Neural cell (in vitro differentiated cells): ENCODE measurements around the gene TTC1.

Experiments
- EP300 ChIP-seq: fragments of 450-650 bp; conservative IDR thresholded peaks from 2 replicates; pipeline ENCODE4 v1.6.1; 2014; ENCODE audit warnings: antibody characterized with exemption, mild to moderate bottlenecking, moderate library complexity; ENCODE audit not compliant: poor library complexity, severe bottlenecking
- POLR2AphosphoS5 ChIP-seq: IDR thresholded peaks from 2 replicates; pipeline ENCODE4 v1.6.1; 2012
- RAD21 ChIP-seq: fragments of 450-650 bp; conservative IDR thresholded peaks from 2 replicates; pipeline ENCODE4 v1.6.1; 2014; ENCODE audit warnings: antibody characterized with exemption, mild to moderate bottlenecking, moderate library complexity
- REST ChIP-seq: IDR thresholded peaks from 2 replicates; pipeline ENCODE4 v1.6.1; 2012; ENCODE audit warnings: borderline replicate concordance
- SMC3 ChIP-seq: fragments of 450-650 bp; conservative IDR thresholded peaks from 2 replicates; pipeline ENCODE4 v1.6.1; 2014; ENCODE audit warnings: antibody characterized with exemption, mild to moderate bottlenecking, moderate library complexity; ENCODE audit not compliant: poor library complexity
- TAF1 ChIP-seq: IDR thresholded peaks from 2 replicates; pipeline ENCODE4 v1.6.1; 2012; ENCODE audit warnings: low read depth
- TF ChIP-seq, protein P1 (sequence below): fragments of 450-650 bp; IDR thresholded peaks from 2 replicates; pipeline ENCODE4 v1.5.1; 2014; ENCODE audit warnings: antibody characterized with exemption, mild to moderate bottlenecking, moderate library complexity; ENCODE audit not compliant: poor library complexity, severe bottlenecking

GRCh38 chr5:160071916-160072315 lies 63.0 kb downstream of the TTC1 start:
- TF ChIP-seq TAF1 (no peak), POLR2AphosphoS5 (no peak), EP300 (no peak), SMC3 (no peak), REST (no peak), RAD21 (no peak)
- TF ChIP-seq, protein P1, sequence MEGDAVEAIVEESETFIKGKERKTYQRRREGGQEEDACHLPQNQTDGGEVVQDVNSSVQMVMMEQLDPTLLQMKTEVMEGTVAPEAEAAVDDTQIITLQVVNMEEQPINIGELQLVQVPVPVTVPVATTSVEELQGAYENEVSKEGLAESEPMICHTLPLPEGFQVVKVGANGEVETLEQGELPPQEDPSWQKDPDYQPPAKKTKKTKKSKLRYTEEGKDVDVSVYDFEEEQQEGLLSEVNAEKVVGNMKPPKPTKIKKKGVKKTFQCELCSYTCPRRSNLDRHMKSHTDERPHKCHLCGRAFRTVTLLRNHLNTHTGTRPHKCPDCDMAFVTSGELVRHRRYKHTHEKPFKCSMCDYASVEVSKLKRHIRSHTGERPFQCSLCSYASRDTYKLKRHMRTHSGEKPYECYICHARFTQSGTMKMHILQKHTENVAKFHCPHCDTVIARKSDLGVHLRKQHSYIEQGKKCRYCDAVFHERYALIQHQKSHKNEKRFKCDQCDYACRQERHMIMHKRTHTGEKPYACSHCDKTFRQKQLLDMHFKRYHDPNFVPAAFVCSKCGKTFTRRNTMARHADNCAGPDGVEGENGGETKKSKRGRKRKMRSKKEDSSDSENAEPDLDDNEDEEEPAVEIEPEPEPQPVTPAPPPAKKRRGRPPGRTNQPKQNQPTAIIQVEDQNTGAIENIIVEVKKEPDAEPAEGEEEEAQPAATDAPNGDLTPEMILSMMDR = no peak
